Hematopoietic multipotent progenitor cell treated with erythropoietin and hydrocortisone succinate and interleukin-3 and kit ligand, for 8 days (in vitro differentiated cells): ENCODE results near the gene VPS37B.

ENCODE experiments used
- DNase-seq: peaks from one replicate; pipeline ENCODE4 v3.0.0-alpha.2; 2015

VPS37B gene

DNA sequence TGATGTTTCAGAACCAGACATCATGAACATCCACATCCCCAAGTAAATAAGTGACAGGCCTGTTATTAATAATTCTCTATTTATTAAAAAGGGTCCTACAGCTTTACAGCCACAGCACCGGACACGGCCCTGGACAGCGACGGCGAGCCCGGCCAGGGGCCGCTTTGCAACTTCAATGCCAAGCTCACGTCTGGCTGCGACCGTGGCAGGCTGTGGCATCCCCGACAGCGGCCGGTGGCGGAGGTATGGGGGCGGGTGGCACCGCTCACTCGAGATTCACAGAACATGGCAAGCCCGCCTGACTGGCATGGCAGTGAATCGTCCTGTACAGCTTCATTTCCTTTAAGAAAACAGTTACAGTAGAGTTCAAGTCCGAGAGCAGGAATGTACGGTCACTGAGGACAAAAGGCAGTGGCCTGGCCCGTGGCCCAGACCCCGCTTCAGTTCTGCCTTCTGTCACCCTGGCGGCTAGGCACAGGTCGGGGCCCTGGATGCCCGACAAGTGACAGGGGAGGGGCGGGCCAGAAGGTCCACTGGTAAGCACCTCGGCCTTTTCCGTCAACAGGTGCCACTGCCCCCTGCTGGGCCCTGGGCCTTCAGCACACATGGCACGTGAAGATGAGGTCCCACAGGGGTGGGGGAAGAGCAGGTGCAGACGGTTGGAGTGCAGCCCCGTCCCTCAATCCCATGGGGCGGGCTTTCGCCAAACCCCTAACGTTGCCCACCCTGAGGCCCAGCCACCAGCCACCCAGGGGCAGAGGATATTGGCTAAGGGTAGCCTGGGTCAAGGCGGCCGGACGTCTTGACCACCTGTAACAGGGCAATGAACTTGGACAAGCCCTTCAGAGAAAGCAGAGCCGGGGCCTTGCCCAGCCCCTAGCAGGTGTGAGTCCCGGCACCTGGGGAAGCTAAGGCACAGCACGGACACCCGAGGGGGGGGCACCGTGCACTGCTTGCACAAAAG lies 30.4 kb downstream of the VPS37B start:
- DNase-seq: peak; percentile 43

DNA sequence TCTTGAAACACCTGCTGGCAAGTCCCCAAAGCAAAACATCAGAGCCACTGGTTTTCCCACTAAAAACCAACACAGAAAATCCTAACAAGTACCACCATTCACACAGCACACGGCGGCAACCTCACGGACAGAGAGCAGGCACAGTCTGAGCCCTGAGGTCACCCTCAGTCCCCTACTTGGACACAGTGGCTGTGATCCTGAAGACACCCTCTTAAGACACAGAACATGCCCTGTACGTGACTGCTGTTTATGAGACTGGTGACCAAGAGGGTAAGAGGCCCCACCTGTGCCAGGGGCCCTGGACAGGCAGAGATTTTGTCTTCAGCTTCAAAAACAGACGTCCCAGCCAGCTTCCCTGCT lies 31.1 kb downstream of the VPS37B start:
- no peak for DNase-seq

DNA sequence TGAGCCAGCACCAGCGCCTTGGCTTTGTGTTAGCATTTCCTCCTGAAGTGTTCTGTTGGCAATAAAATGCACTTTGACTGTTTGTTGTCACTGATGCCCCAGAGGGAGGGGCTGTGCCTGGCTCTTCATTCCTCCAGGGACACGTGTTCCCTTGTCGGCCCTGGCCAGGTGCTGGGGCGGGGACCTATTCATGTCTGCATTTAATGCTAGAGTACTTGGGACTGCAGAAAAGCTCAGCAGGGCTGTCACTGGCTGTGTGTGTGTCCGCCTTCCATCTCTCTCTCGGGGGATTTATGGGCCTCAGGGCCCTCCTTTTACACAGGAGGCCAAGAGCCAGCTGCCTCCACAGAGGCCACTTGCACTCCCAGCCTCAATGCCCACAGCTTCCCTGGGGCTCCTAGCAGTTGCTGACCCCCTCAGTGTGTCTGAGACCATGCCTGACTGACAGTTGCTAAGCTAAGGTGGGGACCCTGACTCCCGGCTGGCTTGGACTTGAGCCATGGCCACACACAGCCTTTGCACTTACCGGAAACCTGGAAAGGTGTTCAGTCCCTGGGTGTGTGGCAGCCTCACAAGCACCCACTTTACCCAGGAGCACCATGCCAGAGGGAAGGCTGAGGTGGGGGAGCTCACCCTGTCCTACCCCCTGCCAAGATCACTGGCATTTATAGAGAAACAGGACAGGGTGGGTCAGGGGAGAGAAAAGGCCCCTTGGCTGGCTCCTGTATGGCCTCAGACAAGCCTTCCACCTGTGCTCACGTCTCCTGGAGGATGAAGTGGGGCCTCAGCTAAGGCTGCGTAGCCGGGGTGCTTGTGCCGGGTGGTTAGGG lies 32.8 kb downstream of the VPS37B start:
- no peak for DNase-seq

- no peak for DNase-seq
Observed at GRCh38 chr12:122862110-122862634, 33.8 kb downstream of the VPS37B start.

DNA sequence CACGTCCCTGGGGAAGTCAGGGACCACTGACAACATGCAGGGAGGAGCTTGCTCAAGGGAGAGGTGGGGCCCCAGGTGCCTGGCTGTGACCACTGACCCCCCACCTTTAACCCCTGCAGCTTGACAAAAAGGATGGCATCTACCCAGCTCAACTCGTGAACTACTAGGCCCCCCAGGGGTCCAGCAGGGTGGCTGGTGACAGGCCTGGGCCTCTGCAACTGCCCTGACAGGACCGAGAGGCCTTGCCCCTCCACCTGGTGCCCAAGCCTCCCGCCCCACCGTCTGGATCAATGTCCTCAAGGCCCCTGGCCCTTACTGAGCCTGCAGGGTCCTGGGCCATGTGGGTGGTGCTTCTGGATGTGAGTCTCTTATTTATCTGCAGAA lies 34.3 kb downstream of the VPS37B start:
- no peak for DNase-seq

- DNase-seq: no peak
Observed at GRCh38 chr12:122860854-122861586, 34.9 kb downstream of the VPS37B start.

DNA sequence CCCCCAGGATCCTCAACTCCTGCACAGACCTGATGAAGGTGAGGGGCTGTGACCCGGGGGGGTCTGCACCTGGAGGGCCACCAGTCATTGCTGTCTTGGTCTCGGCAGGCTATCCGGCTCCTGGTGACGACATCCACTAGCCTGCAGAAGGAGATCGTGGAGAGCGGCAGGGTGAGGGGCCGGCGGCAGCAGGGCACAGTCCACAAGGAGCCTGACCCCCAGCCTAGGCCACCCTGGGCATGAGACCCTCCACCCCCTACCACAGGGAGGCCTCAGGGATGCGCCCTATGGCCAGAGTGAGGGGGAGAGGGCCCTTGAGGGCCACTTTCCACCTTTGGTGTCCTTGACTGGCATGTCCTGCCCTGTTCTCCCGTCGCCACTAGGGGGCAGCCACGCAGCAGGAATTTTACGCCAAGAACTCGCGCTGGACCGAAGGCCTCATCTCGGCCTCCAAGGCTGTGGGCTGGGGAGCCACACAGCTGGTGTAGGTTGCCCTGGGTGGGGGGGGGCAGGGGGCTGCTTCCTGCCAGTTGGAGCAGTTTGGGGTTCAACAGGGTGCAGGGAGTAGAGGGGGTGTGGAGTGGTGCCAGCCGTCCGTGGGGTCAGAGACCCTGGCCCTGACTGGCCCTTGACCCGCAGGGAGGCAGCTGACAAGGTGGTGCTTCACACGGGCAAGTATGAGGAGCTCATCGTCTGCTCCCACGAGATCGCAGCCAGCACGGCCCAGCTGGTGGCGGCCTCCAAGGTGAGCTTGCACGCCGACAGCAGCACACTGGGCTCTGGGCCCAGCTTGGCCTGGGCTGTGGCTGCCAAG lies 35.7 kb downstream of the VPS37B start:
- DNase-seq: peak; percentile 81

DNA sequence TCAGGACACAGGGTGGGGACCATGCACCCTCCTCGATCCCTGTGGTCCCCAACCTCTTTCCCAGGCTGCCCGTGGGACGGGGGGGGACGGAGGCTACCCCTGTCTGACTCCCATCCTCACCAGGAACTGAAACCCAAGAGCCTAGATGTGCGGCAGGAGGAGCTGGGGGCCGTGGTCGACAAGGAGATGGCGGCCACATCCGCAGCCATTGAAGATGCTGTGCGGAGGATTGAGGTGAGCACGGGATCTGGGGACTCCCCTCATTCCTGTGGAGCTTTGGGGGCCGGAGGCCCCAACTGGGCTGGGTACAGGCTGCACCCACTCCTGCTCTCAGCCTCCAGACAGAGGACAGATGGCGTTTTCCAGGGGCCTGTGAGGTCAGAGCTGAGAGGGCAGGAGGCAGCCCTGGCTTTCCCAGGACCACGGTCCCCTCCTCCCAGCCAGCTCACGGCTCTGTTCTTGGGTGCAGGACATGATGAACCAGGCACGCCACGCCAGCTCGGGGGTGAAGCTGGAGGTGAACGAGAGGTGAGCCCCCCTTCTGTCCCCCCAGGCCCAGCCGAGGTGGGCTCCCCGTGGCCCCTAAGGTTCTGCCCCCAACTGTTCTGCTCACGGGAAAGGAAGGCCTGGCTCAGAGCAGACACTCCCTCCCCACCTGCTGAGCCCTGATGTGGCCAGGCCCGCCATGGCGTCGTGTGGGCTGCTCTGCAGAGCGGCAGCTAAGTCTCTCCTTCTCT lies 36.5 kb downstream of the VPS37B start:
- DNase-seq: no peak

DNA sequence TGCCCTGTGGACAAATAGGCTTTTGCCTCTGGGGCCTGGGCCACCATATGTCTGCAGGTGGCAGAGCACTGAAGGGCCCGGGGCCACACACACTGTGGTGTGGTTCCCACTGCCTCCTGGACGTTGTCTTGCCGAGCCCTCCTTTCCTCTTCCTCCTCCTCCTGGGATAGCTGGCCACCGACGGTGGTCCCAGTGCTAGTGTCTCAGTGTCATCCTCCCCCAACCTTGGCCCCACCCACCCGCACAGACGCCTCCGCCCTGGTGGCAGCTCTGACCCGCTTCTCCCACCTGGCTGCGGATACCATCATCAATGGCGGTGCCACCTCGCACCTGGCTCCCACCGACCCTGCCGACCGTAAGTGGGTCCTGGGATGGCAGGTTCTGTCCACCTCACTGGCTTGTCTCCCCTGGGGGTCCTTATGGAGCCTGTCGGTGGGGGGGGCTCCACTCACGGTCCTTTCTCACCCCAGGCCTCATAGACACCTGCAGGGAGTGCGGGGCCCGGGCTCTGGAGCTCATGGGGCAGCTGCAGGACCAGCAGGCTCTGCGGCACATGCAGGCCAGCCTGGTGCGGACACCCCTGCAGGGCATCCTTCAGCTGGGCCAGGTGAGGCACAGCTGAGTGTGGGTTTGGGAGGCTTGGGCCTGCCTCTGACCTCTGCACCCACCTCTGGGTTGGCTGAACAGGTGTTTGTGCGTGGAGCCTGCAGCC lies 37.2 kb downstream of the VPS37B start:
- DNase-seq: no peak

- no peak for DNase-seq
Observed at GRCh38 chr12:122858171-122858570, 37.8 kb downstream of the VPS37B start.

GRCh38 chr12:122856999-122857671 lies 38.8 kb downstream of the VPS37B start:
- no peak for DNase-seq

- no peak for DNase-seq
Observed at GRCh38 chr12:122855928-122856831, 39.7 kb downstream of the VPS37B start.

GRCh38 chr12:122855071-122855829 lies 40.7 kb downstream of the VPS37B start:
- DNase-seq: no peak

DNA sequence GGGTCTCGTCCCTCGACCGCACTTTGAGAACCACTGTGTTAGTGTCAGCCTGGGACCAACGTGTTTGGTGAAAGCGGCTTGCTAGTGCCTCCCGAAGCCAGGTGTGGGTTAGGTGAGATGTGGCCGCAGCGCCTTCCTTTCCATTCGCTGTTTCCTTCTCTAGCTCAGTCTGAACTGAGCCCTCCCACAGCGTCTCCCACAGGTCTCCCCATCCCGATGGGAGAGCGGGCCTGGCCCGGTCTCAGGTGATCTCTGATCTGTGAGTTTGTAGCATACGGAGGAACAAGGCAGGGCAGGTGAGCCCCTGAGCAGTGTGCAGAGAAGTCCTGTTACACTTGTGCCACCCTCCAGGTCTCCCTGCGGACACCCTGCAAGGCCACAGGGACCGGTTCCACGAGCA lies 41.4 kb downstream of the VPS37B start:
- no peak for DNase-seq

- no peak for DNase-seq
Observed at GRCh38 chr12:122853582-122854245, 42.2 kb downstream of the VPS37B start.

- DNase-seq: no peak
Observed at GRCh38 chr12:122852336-122853275, 43.3 kb downstream of the VPS37B start.
